Loucy (cell line): ENCODE measurements around the gene RFT1.

Experiments used
- H2AFZ ChIP-seq: fragments of 200-600 bp; sonication (generic); 2 replicates; pipeline ENCODE4 v1.6.0; 2016; ENCODE audit warnings: antibody characterized with exemption, mild to moderate bottlenecking, low read length, moderate library complexity
- H3F3A ChIP-seq: fragments of 200-600 bp; 2 replicates; pipeline ENCODE4 v1.6.0; 2016; ENCODE audit warnings: antibody characterized with exemption, low read depth, mild to moderate bottlenecking
- H3K27me3 ChIP-seq: fragments of 200-600 bp; sonication (generic); 2 replicates; pipeline ENCODE4 v1.6.1; 2014; ENCODE audit warnings: low read length, mild to moderate bottlenecking; ENCODE audit not compliant: insufficient read depth, poor library complexity, severe bottlenecking
- H3K36me3 ChIP-seq: fragments of 200-600 bp; sonication (generic); 2 replicates; pipeline ENCODE4 v1.6.1; 2016; ENCODE audit warnings: low read length; ENCODE audit not compliant: insufficient read depth
- H3K4me1 ChIP-seq: fragments of 200-600 bp; sonication (generic); 2 replicates; pipeline ENCODE4 v1.5.1; 2014; ENCODE audit warnings: low read length, mild to moderate bottlenecking; ENCODE audit not compliant: insufficient read depth, poor library complexity, severe bottlenecking
- H3K4me2 ChIP-seq: fragments of 200-600 bp; sonication (generic); 2 replicates; pipeline ENCODE4 v1.6.0; 2014; ENCODE audit warnings: antibody characterized with exemption, low read length, low read depth, mild to moderate bottlenecking; ENCODE audit not compliant: poor library complexity, severe bottlenecking
- H3K4me3 ChIP-seq: fragments of 200-600 bp; sonication (generic); 2 replicates; pipeline ENCODE4 v1.5.1; 2014; ENCODE audit warnings: low read length, mild to moderate bottlenecking, mixed read lengths; ENCODE audit not compliant: poor library complexity, severe bottlenecking
- H3K79me2 ChIP-seq: fragments of 200-600 bp; sonication (generic); 2 replicates; pipeline ENCODE4 v1.6.1; 2014; ENCODE audit warnings: low read length; ENCODE audit not compliant: insufficient read depth
- H3K9ac ChIP-seq: fragments of 200-600 bp; sonication (generic); 2 replicates; pipeline ENCODE4 v1.6.0; 2014; ENCODE audit warnings: mild to moderate bottlenecking, low read depth, low read length, moderate library complexity; ENCODE audit not compliant: poor library complexity, severe bottlenecking
- H3K9me2 ChIP-seq: fragments of 200-600 bp; sonication (generic); replicated peaks from 2 replicates; pipeline ENCODE4 v1.6.1; 2016; ENCODE audit warnings: low read depth, low read length, mixed read lengths
- H3K9me3 ChIP-seq: fragments of 200-600 bp; sonication (generic); 2 replicates; pipeline ENCODE4 v1.6.1; 2014; ENCODE audit warnings: mild to moderate bottlenecking, antibody characterized with exemption, low read length, low read depth; ENCODE audit not compliant: insufficient read depth
- H4K20me1 ChIP-seq: fragments of 200-600 bp; sonication (generic); 2 replicates; pipeline ENCODE4 v1.6.0; 2014; ENCODE audit warnings: antibody characterized with exemption, low read length, mild to moderate bottlenecking; ENCODE audit not compliant: insufficient read depth, poor library complexity, severe bottlenecking
- CTCF ChIP-seq: fragments of 200-600 bp; sonication (generic); conservative IDR thresholded peaks from 2 replicates; pipeline ENCODE4 v1.5.1; 2014; ENCODE audit warnings: mild to moderate bottlenecking, antibody characterized with exemption, low read length
- EZH2phosphoT487 ChIP-seq: fragments of 200-600 bp; IDR thresholded peaks from 2 replicates; pipeline ENCODE4 v1.6.1; 2018; ENCODE audit warnings: antibody characterized with exemption, mild to moderate bottlenecking, moderate library complexity, borderline replicate concordance

RFT1 gene

GRCh38 chr3:53145713-53146080, 15.5 kb upstream of the RFT1 start:
- H3K9me3 ChIP-seq = no peaks in the 10 kb centered on the region
- H3K36me3 ChIP-seq = no peaks in the 10 kb centered on the region
- H3F3A ChIP-seq = no peaks in the 10 kb centered on the region
- no peak overlapping the region for H3K9ac ChIP-seq
- no peaks in the 10 kb centered on the region for H3K4me1 ChIP-seq
- no peaks in the 10 kb centered on the region for H4K20me1 ChIP-seq
- no peaks in the 10 kb centered on the region for H3K27me3 ChIP-seq
- H3K9me2 ChIP-seq = no peaks in the 10 kb centered on the region
- no peak overlapping the region for H3K4me2 ChIP-seq
- H3K4me3 ChIP-seq = no peak overlapping the region
- no peak overlapping the region for H2AFZ ChIP-seq
- no peak for TF ChIP-seq EZH2phosphoT487
- no peaks in the 10 kb centered on the region for H3K79me2 ChIP-seq

- TF ChIP-seq CTCF (no peak), EZH2phosphoT487 (no peak)
- H3K9ac ChIP-seq = no peak overlapping the region
Observed at GRCh38 chr3:53144862-53145712, 14.9 kb upstream of the RFT1 start.

GRCh38 chr3:53144446-53144845, 14.2 kb upstream of the RFT1 start:
- no peak overlapping the region for H3K4me2 ChIP-seq

More at GRCh38 chr3:53144862-53145712, 14.9 kb upstream of the RFT1 start:
- no peak overlapping the region for H3K4me3 ChIP-seq
- no peak overlapping the region for H2AFZ ChIP-seq
- no peaks in the 10 kb centered on the region for H3K4me1 ChIP-seq
- H3K36me3 ChIP-seq = no peaks in the 10 kb centered on the region
- H4K20me1 ChIP-seq = no peaks in the 10 kb centered on the region
- no peaks in the 10 kb centered on the region for H3K9me3 ChIP-seq
- no peaks in the 10 kb centered on the region for H3K27me3 ChIP-seq
- no peak overlapping the region for H3K4me2 ChIP-seq
- no peaks in the 10 kb centered on the region for H3F3A ChIP-seq
- H3K9me2 ChIP-seq = no peaks in the 10 kb centered on the region
- no peaks in the 10 kb centered on the region for H3K79me2 ChIP-seq

More at GRCh38 chr3:53144446-53144845, 14.2 kb upstream of the RFT1 start:
- Histone ChIP-seq H3K27me3 (no peaks in the 10 kb centered on the region), H3K9ac (no peak overlapping the region), H3F3A (no peaks in the 10 kb centered on the region), H3K79me2 (no peaks in the 10 kb centered on the region), H2AFZ (no peak overlapping the region), H3K9me2 (no peaks in the 10 kb centered on the region), H3K36me3 (no peaks in the 10 kb centered on the region), H4K20me1 (no peaks in the 10 kb centered on the region), H3K4me3 (no peak overlapping the region), H3K9me3 (no peaks in the 10 kb centered on the region), H3K4me1 (no peaks in the 10 kb centered on the region)
- TF ChIP-seq EZH2phosphoT487 = no peak
- TF ChIP-seq CTCF = no peak
